Measurements from ENCODE around the gene GRM5. TPM values are rescaled to one million over a fixed set of nuclear protein-coding genes. Genes with fewer than 3 reads are reported as not detected.
"Not testable (repeated sequence)": the region's sequence is repeated elsewhere in the genome, so short reads cannot be mapped to it uniquely, and the experiment has no call there.

Gene GRM5
- total RNA-seq, 1 donor from 2014 or later = 0.26 TPM

GRCh38 chr11:88886796-88887195 is 179.0 kb downstream of the GRM5 start:
- no peak for DNase-seq (ENCODE audit: low spot score, unreplicated experiment)
- peak; percentile 14 for TF ChIP-seq CTCF (IDR thresholded peaks at IDR 0.05; ENCODE audit: unreplicated experiment)
- H3K27me3 Mint-ChIP-seq = no peaks in the 10 kb centered on the region
- no peak overlapping the region for H3K4me3 Mint-ChIP-seq (ENCODE audit: low read depth)
- no peak overlapping the region for H3K27ac Mint-ChIP-seq
- H3K9me3 Mint-ChIP-seq (ENCODE audit: low read depth) = peaks cover 48% of the 10 kb centered on the region
- H3K4me1 Mint-ChIP-seq (ENCODE audit: low read depth) = no peaks in the 10 kb centered on the region
- no peaks in the 10 kb centered on the region for H3K36me3 Mint-ChIP-seq (ENCODE audit: insufficient read depth)

GRCh38 chr11:88882800-88883199 is 183.0 kb downstream of the GRM5 start:
- H3K27ac Mint-ChIP-seq; H3K4me3 Mint-ChIP-seq (ENCODE audit: low read depth); DNase-seq (ENCODE audit: low spot score, unreplicated experiment); H3K36me3 Mint-ChIP-seq (ENCODE audit: insufficient read depth); H3K27me3 Mint-ChIP-seq; H3K4me1 Mint-ChIP-seq (ENCODE audit: low read depth): not testable (repeated sequence)
- peaks cover 36% of the 10 kb centered on the region for H3K9me3 Mint-ChIP-seq (ENCODE audit: low read depth)

- no peak for TF ChIP-seq CTCF (IDR thresholded peaks at IDR 0.05; ENCODE audit: unreplicated experiment)
- Mint-ChIP-seq H3K27ac (no peak overlapping the region), H3K27me3 (no peaks in the 10 kb centered on the region), H3K4me1 (ENCODE audit: low read depth) (no peaks in the 10 kb centered on the region), H3K36me3 (ENCODE audit: insufficient read depth) (no peaks in the 10 kb centered on the region), H3K4me3 (ENCODE audit: low read depth) (no peak overlapping the region), H3K9me3 (ENCODE audit: low read depth) (peaks cover 7% of the 10 kb centered on the region)
- DNase-seq (ENCODE audit: low spot score, unreplicated experiment) = no peak
Observed at GRCh38 chr11:88861618-88862017, 204.2 kb downstream of the GRM5 start.

- H3K27ac Mint-ChIP-seq; DNase-seq (ENCODE audit: low spot score, unreplicated experiment); H3K36me3 Mint-ChIP-seq (ENCODE audit: insufficient read depth); H3K4me3 Mint-ChIP-seq (ENCODE audit: low read depth); H3K9me3 Mint-ChIP-seq (ENCODE audit: low read depth); H3K4me1 Mint-ChIP-seq (ENCODE audit: low read depth); H3K27me3 Mint-ChIP-seq: not testable (repeated sequence)
Observed at GRCh38 chr11:88860431-88860830, 205.4 kb downstream of the GRM5 start.

- not testable (repeated sequence) for H3K4me3 Mint-ChIP-seq (ENCODE audit: low read depth); H3K27me3 Mint-ChIP-seq; H3K36me3 Mint-ChIP-seq (ENCODE audit: insufficient read depth); H3K4me1 Mint-ChIP-seq (ENCODE audit: low read depth); H3K9me3 Mint-ChIP-seq (ENCODE audit: low read depth); H3K27ac Mint-ChIP-seq; DNase-seq (ENCODE audit: low spot score, unreplicated experiment)
Observed at GRCh38 chr11:88853963-88854362, 211.8 kb downstream of the GRM5 start.

GRCh38 chr11:88851547-88851946 is 214.2 kb downstream of the GRM5 start:
- H3K27ac Mint-ChIP-seq; H3K4me1 Mint-ChIP-seq (ENCODE audit: low read depth); H3K36me3 Mint-ChIP-seq (ENCODE audit: insufficient read depth); H3K27me3 Mint-ChIP-seq; H3K9me3 Mint-ChIP-seq (ENCODE audit: low read depth); DNase-seq (ENCODE audit: low spot score, unreplicated experiment); H3K4me3 Mint-ChIP-seq (ENCODE audit: low read depth): not testable (repeated sequence)

- not testable (repeated sequence) for H3K27ac Mint-ChIP-seq
Observed at GRCh38 chr11:88849773-88850172, 216.0 kb downstream of the GRM5 start.

GRCh38 chr11:88849368-88849767 is 216.4 kb downstream of the GRM5 start:
- no peaks in the 10 kb centered on the region for H3K36me3 Mint-ChIP-seq (ENCODE audit: insufficient read depth)
- H3K27me3 Mint-ChIP-seq = no peaks in the 10 kb centered on the region
- TF ChIP-seq CTCF (IDR thresholded peaks at IDR 0.05; ENCODE audit: unreplicated experiment) = no peak
- H3K9me3 Mint-ChIP-seq (ENCODE audit: low read depth) = no peaks in the 10 kb centered on the region
- no peaks in the 10 kb centered on the region for H3K4me1 Mint-ChIP-seq (ENCODE audit: low read depth)
- DNase-seq (ENCODE audit: low spot score, unreplicated experiment) = no peak
- H3K4me3 Mint-ChIP-seq (ENCODE audit: low read depth) = no peak overlapping the region
- no peak overlapping the region for H3K27ac Mint-ChIP-seq

More at GRCh38 chr11:88849773-88850172, 216.0 kb downstream of the GRM5 start:
- DNase-seq (ENCODE audit: low spot score, unreplicated experiment); H3K4me3 Mint-ChIP-seq (ENCODE audit: low read depth); H3K4me1 Mint-ChIP-seq (ENCODE audit: low read depth); H3K27me3 Mint-ChIP-seq; H3K36me3 Mint-ChIP-seq (ENCODE audit: insufficient read depth); H3K9me3 Mint-ChIP-seq (ENCODE audit: low read depth): not testable (repeated sequence)

GRCh38 chr11:88846266-88846665 is 219.5 kb downstream of the GRM5 start:
- not testable (repeated sequence) for H3K27ac Mint-ChIP-seq; H3K27me3 Mint-ChIP-seq; H3K4me3 Mint-ChIP-seq (ENCODE audit: low read depth); H3K4me1 Mint-ChIP-seq (ENCODE audit: low read depth); DNase-seq (ENCODE audit: low spot score, unreplicated experiment); H3K9me3 Mint-ChIP-seq (ENCODE audit: low read depth); H3K36me3 Mint-ChIP-seq (ENCODE audit: insufficient read depth)

GRCh38 chr11:88844941-88845340 is 220.8 kb downstream of the GRM5 start:
- H3K27me3 Mint-ChIP-seq; H3K27ac Mint-ChIP-seq; H3K4me1 Mint-ChIP-seq (ENCODE audit: low read depth); H3K4me3 Mint-ChIP-seq (ENCODE audit: low read depth); H3K9me3 Mint-ChIP-seq (ENCODE audit: low read depth); DNase-seq (ENCODE audit: low spot score, unreplicated experiment); H3K36me3 Mint-ChIP-seq (ENCODE audit: insufficient read depth): not testable (repeated sequence)

GRCh38 chr11:88843766-88844426 is 221.9 kb downstream of the GRM5 start:
- DNase-seq (ENCODE audit: low spot score, unreplicated experiment); H3K4me1 Mint-ChIP-seq (ENCODE audit: low read depth); H3K27ac Mint-ChIP-seq; H3K36me3 Mint-ChIP-seq (ENCODE audit: insufficient read depth); H3K27me3 Mint-ChIP-seq; H3K9me3 Mint-ChIP-seq (ENCODE audit: low read depth); H3K4me3 Mint-ChIP-seq (ENCODE audit: low read depth): not testable (repeated sequence)

All from progenitor cell of endocrine pancreas (in vitro differentiated cells).